ENCODE data around the gene HAUS7.

DNA sequence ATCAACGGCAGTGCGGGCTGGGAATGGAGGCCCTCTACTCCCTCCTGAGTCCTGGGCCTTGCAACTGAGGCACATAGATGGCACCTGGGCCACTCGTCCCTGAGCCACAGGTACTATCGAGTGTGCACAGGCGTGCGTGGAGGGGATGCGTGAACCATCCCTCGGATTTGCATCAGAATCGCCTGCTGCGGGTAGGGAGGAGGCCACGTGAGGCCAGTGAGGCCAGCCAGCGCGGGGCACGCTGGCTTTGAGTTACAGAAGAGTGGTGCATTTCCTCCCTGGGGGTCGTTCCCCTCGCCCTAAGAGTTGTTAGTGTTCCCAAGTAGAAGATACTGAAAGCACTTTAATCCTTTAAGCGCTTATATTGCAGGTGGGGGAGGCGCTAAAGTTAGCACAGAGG lies 48.5 kb downstream of the HAUS7 start:
- TF ChIP-seq POLR2A (IDR thresholded peaks at IDR 0.05; ENCODE audit: low read depth, low read length), result no peak
- no peak for TF ChIP-seq POLR2AphosphoS5 (IDR thresholded peaks at IDR 0.05; ENCODE audit: low read depth, low read length)
